ENCODE results near the gene HOXB8.

- TF ChIP-seq CTCF (IDR thresholded peaks at IDR 0.05) (no peak), POLR2AphosphoS5 (IDR thresholded peaks at IDR 0.05) (peak; percentile 36), EP300 (IDR thresholded peaks at IDR 0.05) (no peak)
Measured at GRCh38 chr17:48577946-48578615, 37.0 kb downstream of the HOXB8 start, which contains the start of gene HOXB4.
